DMS79 (cell line): Measurements from ENCODE around the gene FCER1A.
"Not testable (repeated sequence)": the region's sequence is repeated elsewhere in the genome, so short reads cannot be mapped to it uniquely, and the experiment has no call there.

Experiments
- DNase-seq: peaks from one replicate; lab custom pipeline; 2025; lab: John Stamatoyannopoulos, UW

FCER1A gene

GRCh38 chr1:159302095-159302494, at the start of gene FCER1A:
TSS of gene FCER1A (plus strand) at chr1:159302336. CDS start at chr1:159302365, 29 bp downstream.
- DNase-seq: no peak

- DNase-seq: no peak
Measured at GRCh38 chr1:159261311-159261710, 40.8 kb upstream of the FCER1A start.

- no peak for DNase-seq
Measured at GRCh38 chr1:159261721-159262494, 40.2 kb upstream of the FCER1A start.

- no peak for DNase-seq
Measured at GRCh38 chr1:159266832-159267231, 35.3 kb upstream of the FCER1A start.

GRCh38 chr1:159274631-159275030, 27.5 kb upstream of the FCER1A start:
- no peak for DNase-seq

- no peak for DNase-seq
Measured at GRCh38 chr1:159275891-159276290, 26.2 kb upstream of the FCER1A start.

- DNase-seq: no peak
Measured at GRCh38 chr1:159279773-159280172, 22.4 kb upstream of the FCER1A start.

- no peak for DNase-seq
Measured at GRCh38 chr1:159282118-159282517, 20.0 kb upstream of the FCER1A start.

GRCh38 chr1:159289060-159289459, 13.1 kb upstream of the FCER1A start:
- DNase-seq: no peak

- DNase-seq: no peak
Measured at GRCh38 chr1:159291424-159291823, 10.7 kb upstream of the FCER1A start.

- DNase-seq: no peak
Measured at GRCh38 chr1:159296706-159297375, 5.3 kb upstream of the FCER1A start.

- DNase-seq: no peak
Measured at GRCh38 chr1:159300146-159300545, 2.0 kb upstream of the FCER1A start.

GRCh38 chr1:159307346-159308020, 5.3 kb downstream of the FCER1A start:
- no peak for DNase-seq

- DNase-seq: no peak
Measured at GRCh38 chr1:159311679-159312078, 9.5 kb downstream of the FCER1A start.

GRCh38 chr1:159315381-159315780, 13.2 kb downstream of the FCER1A start:
- DNase-seq: no peak

- DNase-seq: no peak
Measured at GRCh38 chr1:159318784-159319551, 16.8 kb downstream of the FCER1A start.

GRCh38 chr1:159334797-159335196, 32.7 kb downstream of the FCER1A start:
- no peak for DNase-seq

GRCh38 chr1:159338018-159338417, 35.9 kb downstream of the FCER1A start:
- no peak for DNase-seq

- DNase-seq: no peak
Measured at GRCh38 chr1:159339536-159339935, 37.4 kb downstream of the FCER1A start.

- DNase-seq: no peak
Measured at GRCh38 chr1:159341736-159342135, 39.6 kb downstream of the FCER1A start.

- DNase-seq: no peak
Measured at GRCh38 chr1:159342761-159343425, 40.8 kb downstream of the FCER1A start.

GRCh38 chr1:159349374-159349773, 47.2 kb downstream of the FCER1A start:
- not testable (repeated sequence) for DNase-seq
